Parietal lobe (tissue), 2 donors: ENCODE measurements around the gene LIN54. TPM values are rescaled to one million over a fixed set of nuclear protein-coding genes. Genes with fewer than 3 reads are reported as not detected.

ENCODE experiments used
- small RNA-seq: library from RNA; depleted of rRNA; stranded (forward); fragments of <200 nt; gene quantifications from one replicate; pipeline ENCODE3, GENCODE V24; 2014; ENCODE audit warnings: low replicate concordance
- total RNA-seq: library from RNA; depleted of rRNA; stranded (reverse); fragments of >200 nt; gene quantifications from one replicate; pipeline ENCODE4 v1.2.3, GENCODE V29; 2014

The LIN54 gene
- 26.9 TPM for total RNA-seq

DNA sequence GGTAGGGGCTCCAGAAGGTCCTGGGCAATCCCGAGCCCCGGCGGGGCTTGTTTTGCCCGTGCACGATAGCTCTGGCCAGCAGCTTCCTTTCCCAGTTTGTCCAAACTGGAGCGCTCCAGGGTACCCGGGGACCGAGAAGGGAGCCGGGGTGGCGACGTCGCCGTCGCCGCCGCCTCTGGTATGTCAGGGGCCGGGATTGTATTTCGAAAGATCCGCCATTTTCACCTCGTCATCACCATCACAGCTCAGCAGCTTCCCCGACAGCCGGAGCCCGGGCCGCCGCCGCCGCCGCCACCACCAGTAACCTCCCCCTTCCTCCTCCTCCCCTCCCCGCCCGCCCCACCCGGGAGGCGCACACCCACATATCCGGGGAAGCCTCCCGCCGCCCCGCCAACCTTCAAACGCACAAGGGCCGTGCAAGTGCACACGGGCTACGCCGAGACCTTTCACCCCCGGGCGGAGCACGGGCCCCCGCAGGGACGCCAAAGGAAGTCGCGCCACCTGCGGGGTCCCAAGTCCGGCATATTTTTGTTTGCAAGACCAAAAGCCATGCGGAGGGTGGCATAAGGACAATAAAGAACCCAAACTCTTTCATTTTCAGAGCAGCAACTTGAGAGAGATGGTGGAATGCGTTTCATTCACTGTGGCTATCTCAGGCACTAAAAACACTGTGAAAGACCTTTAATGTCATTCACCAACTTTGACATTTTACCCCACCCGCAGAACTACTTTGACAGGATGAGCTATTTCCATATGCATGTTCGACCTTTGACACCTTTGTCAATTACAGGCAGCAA is at the start of gene LIN54:
TSS of gene LIN54 (minus strand) at position 302 of the 797 bp plus-strand sequence. CDS start 25,979 bp downstream, outside the sequence.

DNA sequence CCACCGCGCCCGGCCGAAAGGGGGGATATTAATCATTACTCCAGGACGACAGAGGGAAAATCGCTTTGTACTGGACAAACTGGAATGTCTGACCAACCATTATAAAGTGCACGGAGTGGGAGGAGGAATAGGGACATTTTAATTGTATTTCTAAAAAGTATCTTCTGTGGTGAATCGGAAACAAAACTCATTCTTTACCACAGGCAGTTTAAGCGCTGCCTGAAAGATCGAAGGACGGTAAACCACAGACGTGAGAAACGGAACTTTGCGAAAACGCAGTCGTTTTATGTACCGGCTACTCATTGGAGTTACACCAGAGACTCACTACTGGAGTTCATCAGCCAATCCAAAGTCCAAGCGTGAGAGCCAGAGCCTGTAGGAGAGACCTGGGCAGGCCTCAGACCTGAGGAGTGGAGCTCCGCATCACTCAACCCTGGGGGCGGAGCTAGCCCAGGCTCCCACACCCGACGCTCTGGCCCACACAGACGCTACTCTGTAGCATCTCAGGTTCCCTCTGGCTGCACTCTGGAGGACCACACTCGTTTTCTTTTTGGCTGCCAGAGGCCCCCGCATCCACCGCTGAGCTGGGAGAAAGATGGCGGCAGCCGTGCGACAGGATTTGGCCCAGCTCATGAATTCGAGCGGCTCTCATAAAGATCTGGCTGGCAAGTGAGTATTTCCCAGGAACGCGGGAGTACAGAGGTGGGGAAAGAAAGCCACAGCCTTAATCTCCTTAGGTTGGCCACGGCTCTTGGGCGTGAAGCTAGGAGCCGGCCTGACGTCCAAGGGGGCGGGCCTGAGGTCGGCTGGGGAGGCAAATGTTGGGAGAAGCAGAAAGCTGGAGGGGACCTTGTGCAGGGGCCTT is 24.2 kb upstream of the LIN54 start, which contains the start of gene COPS4:
TSS of gene COPS4 (plus strand) at position 554 of the 865 bp plus-strand sequence. CDS start at position 596, 42 bp downstream.

DNA sequence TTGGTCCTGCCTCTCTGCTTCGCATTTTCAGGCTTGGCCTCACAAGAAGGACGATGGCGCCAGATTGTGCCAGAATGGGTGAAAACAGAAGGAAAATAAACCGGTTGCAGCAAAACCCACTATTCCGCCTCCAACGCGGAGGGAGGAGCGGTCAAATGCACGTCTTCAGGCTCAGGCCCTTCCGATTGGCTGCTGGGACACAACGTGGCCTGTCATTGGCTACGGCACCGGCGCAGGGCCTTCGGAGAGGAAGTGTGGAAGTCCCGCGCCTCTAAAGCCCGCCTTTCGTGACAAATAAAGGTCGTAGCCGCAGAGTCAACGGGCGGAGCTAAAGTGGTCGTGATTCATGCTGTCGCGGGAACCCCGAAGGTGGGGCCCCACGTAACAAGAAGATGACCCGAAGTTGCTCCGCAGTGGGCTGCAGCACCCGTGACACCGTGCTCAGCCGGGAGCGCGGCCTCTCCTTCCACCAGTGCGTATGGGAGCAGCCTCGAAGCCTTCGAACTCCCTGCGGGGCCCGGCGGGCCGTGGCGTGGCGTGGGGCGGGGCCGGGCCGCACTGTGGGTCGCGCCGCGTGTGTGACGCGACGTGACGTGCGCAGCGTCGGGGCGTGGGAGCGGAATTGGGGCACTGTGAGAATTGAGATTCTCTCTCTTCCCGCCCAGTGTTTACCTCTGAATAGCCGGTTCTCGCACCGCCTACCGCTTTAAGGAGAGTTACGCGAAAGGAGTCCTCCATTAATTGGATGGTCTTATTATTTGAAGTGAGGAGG is 110.0 kb downstream of the LIN54 start, which contains the start of gene THAP9:
TSS of gene THAP9 (plus strand) at position 325 of the 772 bp plus-strand sequence. CDS start at position 393, 68 bp downstream.

DNA sequence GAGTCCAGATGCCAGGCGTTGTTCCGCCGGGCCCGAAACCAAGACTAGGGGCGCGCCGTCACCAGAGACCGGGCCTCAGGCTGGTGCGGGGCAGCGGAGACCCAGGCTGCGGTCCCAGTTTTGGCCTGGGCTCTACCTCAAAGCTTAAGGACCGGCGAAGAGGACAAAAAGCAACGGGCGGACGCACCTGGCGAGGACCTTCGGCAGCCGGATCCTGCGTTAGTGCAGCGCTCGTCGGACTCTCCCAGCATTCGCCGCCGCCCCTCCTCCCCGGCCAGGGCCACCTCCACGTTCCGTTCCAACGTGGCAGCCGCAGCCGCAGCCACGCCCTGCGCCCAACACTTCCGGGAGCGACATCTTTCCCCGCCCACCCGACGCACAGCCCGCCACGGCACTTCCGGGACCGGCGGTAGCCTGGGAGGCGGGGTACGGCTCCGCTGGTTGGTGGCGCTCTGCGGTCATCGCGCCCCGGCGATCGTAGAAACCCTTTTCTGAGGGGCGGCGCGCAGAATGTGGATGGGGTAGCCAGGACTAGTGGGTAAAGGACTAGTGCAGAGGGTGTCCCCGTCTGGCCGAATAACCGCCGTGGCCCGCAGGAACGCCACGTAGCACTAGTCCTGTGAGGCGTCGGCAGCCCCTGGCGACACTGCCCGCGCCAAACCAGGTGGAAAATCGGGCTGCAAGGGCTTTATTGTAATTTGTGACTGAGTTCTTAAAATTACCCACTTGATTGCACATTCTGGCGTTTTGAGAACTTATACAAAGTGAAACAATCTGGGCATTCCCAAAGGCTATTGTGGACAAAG is 119.5 kb downstream of the LIN54 start, which contains the start of gene SEC31A:
TSS of gene SEC31A (minus strand) at position 253 of the 806 bp plus-strand sequence. CDS start 9,217 bp downstream, outside the sequence.

Small RNAs within 50 kb of the gene (small RNA-seq; reads per million reads assigned to genes)
- gene RF00019 (not detected), gene RNU6-615P (not detected)

Other genes starting within 250 kb of the LIN54 start
- 270 TPM for gene SCD5, start 212.0 kb downstream of the LIN54 start, total RNA-seq
- 228 TPM for gene SEC31A, start 119.7 kb downstream of the LIN54 start, total RNA-seq
- gene THAP9, start 110.1 kb downstream of the LIN54 start, total RNA-seq: 22.2 TPM
- 156 TPM for gene COPS4, start 24.4 kb upstream of the LIN54 start, total RNA-seq
- not detected for gene PLAC8, start 103.9 kb upstream of the LIN54 start, total RNA-seq